AG09309 (cell line): Measurements from ENCODE around the gene PSMD2.

ENCODE experiments used
- DNase-seq: peaks from one replicate; pipeline ENCODE4 v3.0.0-alpha.2; 2010; ENCODE audit warnings: low read depth
- H3K4me3 ChIP-seq: 2 replicates; pipeline ENCODE4 v1.5.1; 2011; ENCODE audit warnings: mild to moderate bottlenecking, low read depth, low read length, moderate library complexity; ENCODE audit not compliant: control insufficient read depth
- CTCF ChIP-seq: IDR thresholded peaks from 2 replicates; pipeline ENCODE4 v1.5.1; 2011; ENCODE audit warnings: mild to moderate bottlenecking, low read depth, low read length, inconsistent platforms; ENCODE audit not compliant: insufficient read depth, control insufficient read depth; ENCODE audit errors: missing control alignments

The PSMD2 gene

GRCh38 chr3:184355261-184356040 lies 56.4 kb downstream of the PSMD2 start:
- no peak for DNase-seq
- TF ChIP-seq CTCF, result no peak

GRCh38 chr3:184357248-184358123 lies 58.4 kb downstream of the PSMD2 start:
- TF ChIP-seq CTCF, result no peak
- H3K4me3 ChIP-seq, result no peak overlapping the region
- no peak for DNase-seq

More at GRCh38 chr3:184355261-184356040, 56.4 kb downstream of the PSMD2 start:
- H3K4me3 ChIP-seq, result no peak overlapping the region

- DNase-seq, result no peak
Observed at GRCh38 chr3:184358124-184358767, 59.2 kb downstream of the PSMD2 start.

More at GRCh38 chr3:184358124-184358767, 59.2 kb downstream of the PSMD2 start:
- no peak overlapping the region for H3K4me3 ChIP-seq
- TF ChIP-seq CTCF, result no peak
